Esophagus muscularis mucosa (tissue), 4 donors: ENCODE data around the gene DNAH12. TPM values are rescaled to one million over a fixed set of nuclear protein-coding genes. Genes with fewer than 3 reads are reported as not detected.

ENCODE experiments used
- DNase-seq: peaks from one replicate; pipeline ENCODE4 v3.0.0-alpha.2; 2017; ENCODE audit errors: extremely low spot score
- H3K27ac ChIP-seq, 4 donors: fragments of 200-600 bp; sonication (generic); replicated peaks in 1 of 4; 1 replicate in 3 of 4; 2 replicates in 1 of 4; pipeline ENCODE4 v1.5.1; 2016 to 2019; ENCODE audit warnings: mild to moderate bottlenecking in 1 of 4
- H3K27me3 ChIP-seq, 4 donors: fragments of 200-600 bp; sonication (generic); one replicate each; pipeline versions ENCODE4 v1.5.1 to v1.6.0; 2016 to 2019
- H3K36me3 ChIP-seq, 4 donors: fragments of 200-600 bp; sonication (generic); one replicate each; pipeline ENCODE4 v1.5.1; 2016 to 2019
- H3K4me1 ChIP-seq, 4 donors: fragments of 200-600 bp; sonication (generic); one replicate each; pipeline ENCODE4 v1.5.1; 2016 to 2019
- H3K4me3 ChIP-seq, 4 donors: fragments of 200-600 bp; sonication (generic); 1 replicate in 2 of 4; 2 replicates in 2 of 4; pipeline ENCODE4 v1.5.1; 2016 to 2019; ENCODE audit warnings: mild to moderate bottlenecking in 4 of 4, moderate library complexity in 1 of 4
- H3K9me3 ChIP-seq, 4 donors: fragments of 200-600 bp; sonication (generic); 1 replicate in 3 of 4; 2 replicates in 1 of 4; pipeline ENCODE4 v1.5.1; 2016 to 2019
- EP300 ChIP-seq: sonication (generic); formaldehyde crosslinking; IDR thresholded peaks from one replicate; pipeline ENCODE4 v1.6.1; 2017; ENCODE audit warnings: antibody characterized with exemption
- POLR2A ChIP-seq: fragments of 450-650 bp; IDR thresholded peaks from one replicate; pipeline ENCODE4 v1.6.1; 2017; ENCODE audit warnings: antibody characterized with exemption, moderate library complexity, mild to moderate bottlenecking, low read depth
- POLR2AphosphoS5 ChIP-seq, 2 donors: sonication (generic); formaldehyde crosslinking; IDR thresholded peaks; one replicate each; pipeline ENCODE4 v1.6.1; 2017; ENCODE audit warnings: antibody characterized with exemption in 2 of 2
- WGBS: methylation state at CpG from one replicate; pipeline ENCODE4 v1.1.5; 2018; 5-methylcytosine and 5-hydroxymethylcytosine counted together
- intact Hi-C: fragments of 100-400 bp; cut with DNase I; formaldehyde crosslinking; loops from one replicate; pipeline ENCODE4 v1.15.1; 2023
- total RNA-seq, 4 donors: library from RNA; depleted of rRNA; stranded (reverse); fragments of >200 nt; gene quantifications; one replicate each; pipeline versions ENCODE4 v1.1.0 to v1.2.1, GENCODE V29; 2016
- TF ChIP-seq, protein P1 (sequence below), 3 experiments: fragments of 200-600 bp in 2 of 3; fragments of 450-650 bp in 1 of 3; sonication (generic) in 2 of 3; IDR thresholded peaks; one replicate each; pipeline ENCODE4 v1.5.1; 2017 to 2019; ENCODE audit warnings: antibody characterized with exemption in 3 of 3, mild to moderate bottlenecking in 2 of 3, moderate library complexity in 1 of 3

DNAH12 gene
- total RNA-seq, 4 donors from 2014 or later: under 0.01 to 0.39 TPM; not detected in 2

DNA sequence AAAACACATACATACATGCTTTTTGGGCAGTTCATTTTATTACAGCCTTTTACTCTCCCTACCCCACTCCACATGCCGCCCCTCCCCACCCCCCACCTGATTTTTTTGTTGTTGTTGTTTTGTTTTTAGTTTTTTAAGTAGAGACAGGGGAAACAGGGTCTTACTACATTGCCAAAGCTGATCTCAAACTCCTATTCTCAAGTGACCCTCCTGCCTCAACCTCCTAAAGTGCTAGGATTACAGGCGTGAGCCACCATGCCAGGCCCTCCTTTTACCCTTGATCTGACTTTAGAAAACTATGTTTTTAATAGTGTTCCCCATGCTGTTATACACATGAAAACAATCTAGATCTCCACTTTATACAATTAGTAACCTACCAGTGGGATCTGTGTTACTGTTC lies 26.7 kb upstream of the DNAH12 start:
- Histone ChIP-seq H3K4me3 (no peak overlapping the region), H3K4me1 (peaks cover 2 to 6% (median 3%) of the 10 kb centered on the region in 4 donors), H3K27me3 (no peaks in the 10 kb centered on the region), H3K9me3 (no peaks in the 10 kb centered on the region), H3K36me3 (peaks cover 43 to 98% (median 74%) of the 10 kb centered on the region in 4 donors), H3K27ac (no peak overlapping the region)
- TF ChIP-seq POLR2AphosphoS5 (IDR thresholded peaks at IDR 0.05): no peak
- TF ChIP-seq, protein P1, sequence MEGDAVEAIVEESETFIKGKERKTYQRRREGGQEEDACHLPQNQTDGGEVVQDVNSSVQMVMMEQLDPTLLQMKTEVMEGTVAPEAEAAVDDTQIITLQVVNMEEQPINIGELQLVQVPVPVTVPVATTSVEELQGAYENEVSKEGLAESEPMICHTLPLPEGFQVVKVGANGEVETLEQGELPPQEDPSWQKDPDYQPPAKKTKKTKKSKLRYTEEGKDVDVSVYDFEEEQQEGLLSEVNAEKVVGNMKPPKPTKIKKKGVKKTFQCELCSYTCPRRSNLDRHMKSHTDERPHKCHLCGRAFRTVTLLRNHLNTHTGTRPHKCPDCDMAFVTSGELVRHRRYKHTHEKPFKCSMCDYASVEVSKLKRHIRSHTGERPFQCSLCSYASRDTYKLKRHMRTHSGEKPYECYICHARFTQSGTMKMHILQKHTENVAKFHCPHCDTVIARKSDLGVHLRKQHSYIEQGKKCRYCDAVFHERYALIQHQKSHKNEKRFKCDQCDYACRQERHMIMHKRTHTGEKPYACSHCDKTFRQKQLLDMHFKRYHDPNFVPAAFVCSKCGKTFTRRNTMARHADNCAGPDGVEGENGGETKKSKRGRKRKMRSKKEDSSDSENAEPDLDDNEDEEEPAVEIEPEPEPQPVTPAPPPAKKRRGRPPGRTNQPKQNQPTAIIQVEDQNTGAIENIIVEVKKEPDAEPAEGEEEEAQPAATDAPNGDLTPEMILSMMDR (IDR thresholded peaks at IDR 0.05): no peak
- TF ChIP-seq POLR2A: no peak
- TF ChIP-seq EP300: no peak
- intact Hi-C loops: no loop called here
- no peak for DNase-seq
- 100% methylated on average over 2 of the region's 2 CpGs for WGBS

DNA sequence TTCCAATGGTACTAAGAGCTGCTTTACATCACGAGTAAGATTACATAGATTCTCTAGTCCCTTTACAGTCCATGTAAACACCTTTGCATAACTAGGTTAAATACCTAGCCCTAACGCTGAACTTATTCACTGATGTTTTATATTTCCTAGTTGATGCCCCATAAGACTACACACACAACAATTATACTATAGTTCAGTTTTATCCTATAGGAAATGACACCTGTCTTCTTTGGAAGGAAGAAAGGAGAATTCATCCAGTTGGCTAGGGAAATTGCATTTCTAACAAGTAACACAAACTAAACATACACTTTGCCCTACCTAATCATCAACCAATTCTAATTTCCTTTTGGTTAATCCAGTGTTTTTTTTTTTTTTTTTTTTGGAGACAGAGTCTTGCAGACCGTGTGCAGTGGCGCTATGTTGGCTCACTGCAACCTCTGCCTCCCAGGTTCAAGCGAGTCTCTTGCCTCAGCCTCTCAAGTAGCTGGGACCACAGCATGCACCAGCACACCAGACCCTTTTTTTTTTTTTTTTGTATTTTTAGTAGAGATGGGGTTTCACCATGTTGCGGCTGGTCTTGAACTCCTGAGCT lies 25.8 kb upstream of the DNAH12 start:
- WGBS: 80% methylated on average over 6 of the region's 6 CpGs
- H3K36me3 ChIP-seq: peaks cover 43 to 97% (median 77%) of the 10 kb centered on the region in 4 donors
- H3K9me3 ChIP-seq: no peaks in the 10 kb centered on the region
- TF ChIP-seq EP300: no peak
- no peak for TF ChIP-seq POLR2AphosphoS5 (IDR thresholded peaks at IDR 0.05)
- TF ChIP-seq POLR2A: no peak
- TF ChIP-seq, protein P1 (IDR thresholded peaks at IDR 0.05): no peak
- H3K27me3 ChIP-seq: no peaks in the 10 kb centered on the region
- no peaks in the 10 kb centered on the region for H3K4me1 ChIP-seq
- DNase-seq: no peak
- no peak overlapping the region for H3K27ac ChIP-seq
- H3K4me3 ChIP-seq: no peak overlapping the region
- intact Hi-C loops: no loop called here

DNA sequence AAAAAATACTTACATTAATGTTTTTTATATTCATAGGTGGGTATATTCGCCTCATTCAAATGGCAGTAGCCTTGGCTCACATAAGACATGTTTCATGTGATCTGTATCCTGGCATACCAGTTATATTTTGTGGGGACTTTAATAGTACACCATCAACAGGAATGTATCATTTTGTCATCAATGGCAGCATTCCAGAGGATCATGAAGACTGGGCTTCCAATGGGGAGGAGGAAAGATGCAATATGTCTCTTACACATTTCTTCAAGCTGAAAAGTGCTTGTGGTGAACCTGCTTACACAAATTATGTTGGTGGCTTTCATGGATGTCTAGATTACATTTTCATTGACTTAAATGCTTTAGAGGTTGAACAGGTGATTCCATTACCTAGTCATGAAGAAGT lies 15.4 kb upstream of the DNAH12 start:
- Histone ChIP-seq H3K27me3 (no peaks in the 10 kb centered on the region), H3K27ac (no peak overlapping the region), H3K4me1 (peaks cover 28 to 51% (median 43%) of the 10 kb centered on the region in 4 donors), H3K9me3 (no peaks in the 10 kb centered on the region), H3K4me3 (no peak overlapping the region), H3K36me3 (peaks cover 0 to 39% (median 24%) of the 10 kb centered on the region in 4 donors)
- DNase-seq: no peak
- WGBS: 95% methylated on average over 1 of the region's 1 CpG
- TF ChIP-seq POLR2A (no peak), POLR2AphosphoS5 (IDR thresholded peaks at IDR 0.05) (no peak), EP300 (no peak)
- TF ChIP-seq, protein P1 (IDR thresholded peaks at IDR 0.05): no peak
- intact Hi-C loops: no loop called here

DNA sequence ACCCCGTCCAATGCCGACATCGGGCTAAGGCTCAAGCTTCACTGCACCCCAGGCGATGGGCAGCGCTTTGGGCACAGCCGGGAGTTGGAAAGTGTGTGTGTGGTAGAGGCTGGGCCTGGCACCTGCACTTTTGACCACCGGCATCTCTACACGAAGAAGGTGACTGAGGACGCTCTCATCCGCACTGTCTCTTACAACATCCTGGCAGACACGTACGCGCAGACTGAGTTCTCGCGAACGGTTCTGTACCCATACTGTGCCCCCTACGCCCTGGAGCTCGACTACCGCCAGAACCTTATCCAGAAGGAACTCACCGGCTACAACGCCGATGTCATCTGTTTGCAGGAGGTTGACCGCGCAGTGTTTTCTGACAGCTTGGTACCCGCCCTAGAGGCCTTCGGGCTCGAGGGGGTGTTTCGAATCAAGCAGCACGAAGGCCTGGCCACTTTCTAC lies 13.0 kb upstream of the DNAH12 start:
- Histone ChIP-seq H3K27me3 (no peaks in the 10 kb centered on the region), H3K9me3 (no peaks in the 10 kb centered on the region), H3K4me3 (peak overlapping the region; percentile 81 to 95 (median 87)), H3K4me1 (peaks cover 28 to 51% (median 43%) of the 10 kb centered on the region in 4 donors), H3K36me3 (peaks cover 0 to 29% (median 18%) of the 10 kb centered on the region in 4 donors), H3K27ac (peak overlapping the region; percentile 89 to 95 (median 94))
- intact Hi-C loops: no loop called here
- TF ChIP-seq EP300 (no peak), POLR2A (no peak)
- TF ChIP-seq, protein P1 (IDR thresholded peaks at IDR 0.05): no peak
- 2% methylated on average over 14 of the region's 29 CpGs for WGBS
- no peak for DNase-seq
